IPS DF 6.9 (cell line): Measurements from ENCODE around the gene GLG1.
"Not testable (repeated sequence)": the region's sequence is repeated elsewhere in the genome, so short reads cannot be mapped to it uniquely, and the experiment has no call there.

Experiments
- DNase-seq: peaks from one replicate; pipeline ENCODE4 v3.0.0-alpha.2; 2013; ENCODE audit warnings: low read depth, low spot score
- H3K27ac ChIP-seq: one replicate; pipeline ENCODE4 v1.5.1; 2013; ENCODE audit warnings: low read length, control low read depth
- H3K27me3 ChIP-seq: 2 replicates; pipeline ENCODE4 v1.6.1; 2013; ENCODE audit warnings: mild to moderate bottlenecking, low read length; ENCODE audit not compliant: control insufficient read depth, insufficient read depth
- H3K36me3 ChIP-seq: 2 replicates; pipeline ENCODE4 v1.6.1; 2013; ENCODE audit warnings: low read length; ENCODE audit not compliant: control insufficient read depth, insufficient read depth
- H3K4me1 ChIP-seq: 2 replicates; pipeline ENCODE4 v1.6.1; 2013; ENCODE audit warnings: low read length; ENCODE audit not compliant: control insufficient read depth, insufficient read depth
- H3K4me3 ChIP-seq: 2 replicates; pipeline ENCODE4 v1.5.1; 2013; ENCODE audit warnings: mild to moderate bottlenecking, low read length
- H3K9me3 ChIP-seq: 2 replicates; pipeline ENCODE4 v1.6.1; 2013; ENCODE audit warnings: low read length, inconsistent platforms; ENCODE audit not compliant: control insufficient read depth, insufficient read depth
- WGBS: extraction: QIAGEN DNeasy Blood & Tissue Kit; methylation state at CpG from one replicate; pipeline ENCODE4 v1.1.7; 2013; ENCODE audit warnings: mixed read lengths, missing lambda C conversion rate; ENCODE audit not compliant: insufficient read length, insufficient coverage; 5-methylcytosine and 5-hydroxymethylcytosine counted together

GLG1 gene

GRCh38 chr16:74446866-74447265 is 160.0 kb downstream of the GLG1 start:
- Histone ChIP-seq H3K9me3 (no peaks in the 10 kb centered on the region), H3K4me3 (no peak overlapping the region), H3K27me3 (no peaks in the 10 kb centered on the region), H3K4me1 (no peaks in the 10 kb centered on the region), H3K36me3 (no peaks in the 10 kb centered on the region; the same call in 1 of the 2 replicates), H3K27ac (no peak overlapping the region)
- no CpG with 5 or more reads among the region's 8 CpGs for WGBS
- no peak for DNase-seq

- not testable (repeated sequence) for H3K36me3 ChIP-seq, DNase-seq, H3K27me3 ChIP-seq, H3K4me3 ChIP-seq, H3K4me1 ChIP-seq, H3K9me3 ChIP-seq, H3K27ac ChIP-seq
- no CpG with 5 or more reads among the region's 13 CpGs for WGBS
Measured at GRCh38 chr16:74443624-74444346, 163.1 kb downstream of the GLG1 start.

DNA sequence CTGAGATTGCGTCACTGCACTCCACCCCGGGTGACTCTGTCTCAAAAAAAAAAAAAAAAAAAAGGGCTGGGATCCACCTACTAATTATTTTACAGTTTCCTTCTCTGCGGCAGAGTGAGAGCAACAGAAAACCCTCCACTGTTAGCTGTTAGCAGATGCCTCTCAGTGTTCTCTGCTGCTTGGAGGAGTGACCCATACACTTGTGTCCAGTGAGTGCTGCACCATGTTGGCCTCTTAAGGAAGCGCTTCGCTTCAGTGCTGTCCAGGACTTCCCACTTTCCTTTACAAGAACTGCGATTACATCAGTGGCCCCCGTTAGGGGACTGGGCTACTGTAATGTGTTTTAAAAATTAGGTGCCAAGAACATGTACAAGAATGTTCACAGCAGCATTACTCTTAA is 167.2 kb downstream of the GLG1 start:
- Histone ChIP-seq H3K4me3 (no peak overlapping the region), H3K9me3 (no peaks in the 10 kb centered on the region), H3K27ac (no peak overlapping the region), H3K4me1 (no peaks in the 10 kb centered on the region), H3K36me3 (no peaks in the 10 kb centered on the region), H3K27me3 (no peaks in the 10 kb centered on the region)
- WGBS = no CpG with 5 or more reads among the region's 7 CpGs
- no peak for DNase-seq

DNA sequence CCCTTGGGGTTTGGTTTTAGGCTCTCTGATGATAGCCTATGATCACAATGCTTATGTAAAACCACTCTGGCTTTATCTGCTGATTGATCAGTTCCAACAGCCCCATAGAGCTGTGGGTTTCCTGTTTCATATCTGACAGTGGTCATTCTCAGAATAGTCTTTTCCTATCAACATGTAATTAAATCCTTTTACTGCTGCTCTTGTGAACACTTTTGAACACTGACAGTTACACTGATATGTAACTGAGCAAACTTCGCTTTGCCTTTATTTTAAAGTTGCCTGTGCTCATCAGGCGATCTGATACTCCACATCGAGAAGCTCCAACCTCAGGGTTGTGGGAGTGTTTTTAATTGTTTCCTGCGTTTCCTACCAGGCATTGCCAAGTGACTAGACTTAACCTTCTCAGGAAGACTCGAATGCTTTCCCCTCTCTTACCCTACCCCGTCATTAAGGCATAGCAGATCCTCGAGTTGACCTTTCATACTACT is 168.4 kb downstream of the GLG1 start:
- Histone ChIP-seq H3K9me3 (no peaks in the 10 kb centered on the region), H3K27me3 (no peaks in the 10 kb centered on the region), H3K4me1 (no peaks in the 10 kb centered on the region), H3K36me3 (no peaks in the 10 kb centered on the region), H3K4me3 (no peak overlapping the region), H3K27ac (no peak overlapping the region)
- DNase-seq = no peak
- WGBS = no CpG with 5 or more reads among the region's 7 CpGs

DNA sequence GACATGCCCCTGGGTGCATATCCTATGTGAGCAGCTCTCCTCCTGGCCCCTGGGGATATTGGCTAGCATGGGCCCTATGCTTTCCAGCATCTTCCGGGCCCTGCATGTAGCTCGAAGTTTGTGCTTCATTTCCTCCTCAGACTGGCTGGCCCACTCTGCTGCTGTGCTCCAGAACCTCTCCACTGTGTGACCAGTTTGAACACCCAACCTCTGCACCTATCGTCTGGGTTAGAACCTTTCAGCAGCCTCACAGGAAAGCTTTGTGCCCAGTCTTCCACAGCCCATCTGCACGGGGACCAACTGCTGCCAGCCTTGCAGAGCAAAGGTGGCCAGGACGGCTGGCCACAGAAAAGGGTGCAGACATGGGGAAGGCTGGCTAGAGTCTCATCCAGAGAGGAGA is 175.4 kb downstream of the GLG1 start:
- no peak overlapping the region for H3K4me3 ChIP-seq
- H3K27me3 ChIP-seq = no peaks in the 10 kb centered on the region
- H3K36me3 ChIP-seq = no peaks in the 10 kb centered on the region
- no peak for DNase-seq
- no peaks in the 10 kb centered on the region for H3K4me1 ChIP-seq
- no CpG with 5 or more reads among the region's 5 CpGs for WGBS
- no peak overlapping the region for H3K27ac ChIP-seq
- no peaks in the 10 kb centered on the region for H3K9me3 ChIP-seq

- not testable (repeated sequence) for H3K4me3 ChIP-seq, H3K36me3 ChIP-seq, H3K27me3 ChIP-seq, H3K9me3 ChIP-seq, H3K27ac ChIP-seq, DNase-seq, H3K4me1 ChIP-seq
- no CpG with 5 or more reads among the region's 13 CpGs for WGBS
Measured at GRCh38 chr16:74430036-74430712, 176.7 kb downstream of the GLG1 start.

DNA sequence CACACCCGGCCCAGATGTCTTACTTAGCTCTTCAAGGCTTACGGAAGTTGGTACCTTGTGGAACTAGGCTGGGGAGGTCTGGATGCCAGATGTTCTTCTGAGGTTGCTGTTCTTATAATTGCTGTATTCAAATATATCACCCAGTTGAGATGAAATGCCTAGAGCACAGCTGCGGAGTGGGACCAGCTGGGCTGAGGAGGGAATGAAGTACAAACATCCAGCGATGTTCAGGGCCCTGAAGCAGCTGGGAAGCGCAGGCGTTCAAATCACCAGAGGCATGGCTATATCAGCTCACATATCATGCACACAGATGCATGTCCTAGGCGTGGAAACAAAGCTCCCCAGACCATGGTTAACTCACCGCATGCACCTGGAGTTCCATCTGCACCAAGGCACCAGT is 178.4 kb downstream of the GLG1 start:
- not testable (repeated sequence) for H3K36me3 ChIP-seq, H3K27ac ChIP-seq, H3K4me3 ChIP-seq, H3K4me1 ChIP-seq, H3K27me3 ChIP-seq, DNase-seq, H3K9me3 ChIP-seq
- no CpG with 5 or more reads among the region's 8 CpGs for WGBS

GRCh38 chr16:74425751-74426150 is 181.2 kb downstream of the GLG1 start:
- not testable (repeated sequence) for DNase-seq, H3K4me3 ChIP-seq, H3K36me3 ChIP-seq, H3K27ac ChIP-seq, H3K27me3 ChIP-seq, H3K9me3 ChIP-seq, H3K4me1 ChIP-seq
- WGBS = no CpG with 5 or more reads among the region's 6 CpGs

GRCh38 chr16:74423721-74424120 is 183.2 kb downstream of the GLG1 start:
- not testable (repeated sequence) for H3K4me1 ChIP-seq, DNase-seq
- WGBS = no CpG with 5 or more reads among the region's 4 CpGs

GRCh38 chr16:74422086-74422485 is 184.8 kb downstream of the GLG1 start:
- DNase-seq, H3K9me3 ChIP-seq, H3K36me3 ChIP-seq, H3K4me1 ChIP-seq, H3K27me3 ChIP-seq, H3K4me3 ChIP-seq, H3K27ac ChIP-seq: not testable (repeated sequence)
- WGBS = no CpG with 5 or more reads among the region's 17 CpGs

More at GRCh38 chr16:74423721-74424120, 183.2 kb downstream of the GLG1 start:
- H3K27me3 ChIP-seq, H3K36me3 ChIP-seq, H3K4me3 ChIP-seq, H3K9me3 ChIP-seq, H3K27ac ChIP-seq: not testable (repeated sequence)

- not testable (repeated sequence) for H3K36me3 ChIP-seq, H3K27me3 ChIP-seq, H3K27ac ChIP-seq, H3K4me1 ChIP-seq, DNase-seq, H3K4me3 ChIP-seq, H3K9me3 ChIP-seq
- WGBS = no CpG with 5 or more reads among the region's 16 CpGs
Measured at GRCh38 chr16:74421482-74421785, 185.5 kb downstream of the GLG1 start.
